ENCODE measurements around the gene WASF2.
"Not testable (repeated sequence)": the region's sequence is repeated elsewhere in the genome, so short reads cannot be mapped to it uniquely, and the experiment has no call there.

WASF2 gene

DNA sequence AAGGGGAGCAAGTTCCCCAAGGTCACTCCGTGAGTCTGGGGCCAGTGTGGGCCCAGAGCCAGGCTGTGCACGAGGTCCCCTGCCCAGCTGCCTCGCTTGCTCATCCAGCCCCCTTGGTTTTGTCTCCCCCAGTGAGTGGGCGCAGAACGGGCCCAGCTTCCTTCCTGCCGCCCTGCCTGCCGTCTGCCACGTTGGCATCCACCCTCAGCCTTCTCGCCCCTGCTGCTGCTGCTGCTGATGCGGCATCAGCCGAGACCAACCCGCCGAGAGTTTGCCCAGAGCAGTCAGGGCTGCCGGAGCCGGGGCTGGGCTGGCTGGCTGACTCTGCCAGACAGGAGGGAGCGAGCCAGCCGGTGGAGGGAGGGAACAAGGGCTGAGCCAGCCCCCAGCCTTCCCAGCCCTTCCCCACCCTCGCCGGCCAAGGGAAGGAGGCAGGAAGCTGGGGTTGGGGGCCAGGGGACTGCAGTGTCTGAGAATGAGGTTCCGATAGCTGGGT is 31.4 kb upstream of the WASF2 start:
- peak; percentile 47 for DNase-seq

GRCh38 chr1:27520651-27521050 is 30.7 kb upstream of the WASF2 start:
- DNase-seq: no peak

GRCh38 chr1:27519331-27520258 is 29.6 kb upstream of the WASF2 start:
- no peak for DNase-seq

- DNase-seq: no peak
Measured at GRCh38 chr1:27518808-27519207, 28.8 kb upstream of the WASF2 start.

DNA sequence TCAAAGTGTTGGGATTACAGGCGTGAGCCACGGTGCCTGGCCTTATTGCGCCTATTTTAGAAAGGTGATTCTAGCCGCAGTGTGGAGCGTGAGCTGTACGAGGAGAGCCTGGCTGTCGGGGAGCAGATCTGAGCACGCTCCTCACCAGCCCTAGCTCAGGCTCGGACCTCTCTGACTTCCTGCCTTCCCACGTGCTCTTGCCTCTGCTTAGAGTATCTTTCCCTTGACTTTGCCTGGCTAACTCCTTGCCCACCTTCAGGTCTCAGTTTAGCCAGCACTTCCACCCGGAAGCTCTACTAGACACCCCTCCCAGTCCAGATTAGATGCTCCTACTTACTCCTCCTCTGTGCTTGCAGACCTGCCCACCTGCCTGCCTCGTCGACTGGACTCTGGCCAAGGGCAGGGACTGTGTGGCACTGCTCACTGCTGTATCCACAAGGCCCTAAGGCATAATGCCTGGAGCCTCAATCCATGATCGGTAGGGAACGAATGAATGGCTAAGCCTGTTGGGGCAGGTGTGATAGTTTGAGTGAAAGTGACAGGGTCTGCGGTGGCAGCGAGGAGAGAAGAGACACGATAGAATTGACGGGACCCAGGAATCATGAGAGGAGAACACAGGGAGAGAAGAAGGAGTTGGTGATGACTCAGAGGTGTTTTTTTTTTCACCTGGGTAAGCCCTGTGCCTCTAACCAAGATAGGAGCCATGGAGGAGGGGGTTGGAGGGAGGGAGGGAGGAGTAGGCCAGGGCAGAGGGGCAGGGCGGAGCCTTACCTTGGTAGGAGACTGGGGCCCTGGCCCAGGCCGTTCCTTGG is 28.1 kb upstream of the WASF2 start:
- DNase-seq: no peak

GRCh38 chr1:27517301-27517700 is 27.3 kb upstream of the WASF2 start:
- no peak for DNase-seq

DNA sequence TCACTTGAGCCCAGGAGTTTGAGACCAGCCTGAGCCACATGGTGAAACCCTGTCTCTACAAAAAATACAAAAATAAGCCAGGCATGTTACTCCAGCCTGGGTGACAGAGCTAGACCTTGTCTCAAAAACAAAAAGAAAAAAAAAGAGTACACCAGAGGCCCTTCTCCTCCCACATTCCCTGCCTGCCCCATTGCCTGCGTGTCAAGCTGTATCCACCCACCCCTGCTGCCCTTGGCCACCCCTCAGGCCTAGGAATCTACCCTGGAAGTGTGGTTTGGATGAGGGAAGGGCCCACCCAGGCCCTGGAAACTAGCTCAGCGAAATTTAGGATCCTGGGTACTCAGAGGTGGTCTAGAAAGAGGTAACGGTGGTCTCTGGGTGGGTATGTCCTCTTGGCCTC is 25.7 kb upstream of the WASF2 start:
- DNase-seq: no peak

- DNase-seq: no peak
Measured at GRCh38 chr1:27513958-27514357, 24.0 kb upstream of the WASF2 start.

- DNase-seq: no peak
Measured at GRCh38 chr1:27513528-27513927, 23.6 kb upstream of the WASF2 start.

- no peak for DNase-seq
Measured at GRCh38 chr1:27509127-27510080, 19.4 kb upstream of the WASF2 start.

- no peak for DNase-seq
Measured at GRCh38 chr1:27507960-27508665, 18.1 kb upstream of the WASF2 start.

- DNase-seq: no peak
Measured at GRCh38 chr1:27506703-27507102, 16.7 kb upstream of the WASF2 start.

DNA sequence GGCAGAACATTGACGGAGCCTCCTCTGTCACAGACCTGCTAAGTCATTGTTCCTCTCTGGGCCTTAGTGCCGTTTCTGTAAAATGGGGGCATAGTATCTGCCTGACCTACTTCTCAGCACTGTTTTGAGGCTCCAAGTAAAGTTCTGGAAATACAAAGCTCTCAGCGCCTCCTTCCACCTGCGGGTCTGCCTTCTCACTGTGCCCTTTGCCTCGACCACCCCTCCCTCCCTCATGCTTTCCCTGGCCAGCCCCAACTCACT is 15.4 kb upstream of the WASF2 start:
- DNase-seq: no peak

DNA sequence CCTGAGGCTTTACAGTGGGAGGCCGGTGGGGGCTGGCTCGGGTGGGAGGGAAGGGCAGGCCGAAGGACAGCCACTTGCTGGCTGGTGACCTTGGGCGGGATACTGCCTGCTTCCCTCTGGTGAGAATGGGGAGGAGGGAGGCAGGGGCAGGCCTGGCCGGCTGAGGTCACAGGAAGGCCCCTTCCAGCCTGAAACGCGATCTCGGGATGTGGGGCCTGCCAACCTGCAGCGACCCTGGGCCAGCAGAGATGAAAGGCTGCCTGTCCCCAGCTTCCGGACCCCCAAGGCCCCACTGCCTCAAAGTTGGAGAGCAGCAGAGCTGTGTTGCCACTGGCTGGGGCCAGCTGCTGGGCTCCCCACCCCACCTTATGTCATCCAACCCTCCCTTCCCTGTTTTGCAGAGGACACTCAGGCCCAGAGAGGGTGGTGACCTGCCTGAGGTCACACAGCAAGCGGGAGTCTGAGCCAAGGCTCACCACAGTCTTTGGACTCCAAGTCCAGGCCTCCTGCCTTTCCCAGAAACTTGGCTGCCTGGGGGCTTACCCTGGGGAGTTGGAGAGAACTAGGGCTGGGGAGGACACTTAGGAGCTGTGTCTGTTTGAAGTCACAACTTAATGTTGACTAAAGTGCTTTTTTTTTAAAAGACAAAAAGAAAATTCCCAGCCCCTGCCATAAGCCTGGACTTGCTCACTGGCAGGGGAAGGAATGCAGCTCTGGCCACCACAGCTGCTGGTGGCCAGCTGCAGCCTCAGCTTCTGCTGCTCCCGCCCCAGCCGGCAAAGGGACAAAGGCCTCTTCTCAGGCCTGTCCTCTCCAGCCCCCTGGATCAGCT is 14.8 kb upstream of the WASF2 start:
- DNase-seq: no peak

GRCh38 chr1:27503844-27504587 is 14.0 kb upstream of the WASF2 start:
- DNase-seq: no peak

- DNase-seq: no peak
Measured at GRCh38 chr1:27503033-27503432, 13.1 kb upstream of the WASF2 start.

DNA sequence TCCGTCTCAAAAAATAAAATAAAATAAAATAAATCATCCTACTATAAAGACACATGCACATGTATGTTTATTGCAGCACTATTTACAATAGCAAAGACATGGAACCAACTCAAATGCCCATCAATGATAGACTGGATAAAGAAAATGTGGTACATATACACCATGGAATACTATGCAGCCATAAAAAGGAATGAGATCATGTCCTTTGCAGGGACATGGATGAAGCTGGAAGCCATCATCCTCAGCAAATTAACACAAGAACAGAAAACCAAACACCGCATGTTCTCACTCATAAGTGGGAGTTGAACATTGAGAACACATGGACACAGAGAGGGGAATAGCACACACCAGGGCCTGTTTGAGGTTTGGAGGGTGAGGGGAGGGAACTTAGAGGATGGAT is 11.2 kb upstream of the WASF2 start:
- not testable (repeated sequence) for DNase-seq

DNA sequence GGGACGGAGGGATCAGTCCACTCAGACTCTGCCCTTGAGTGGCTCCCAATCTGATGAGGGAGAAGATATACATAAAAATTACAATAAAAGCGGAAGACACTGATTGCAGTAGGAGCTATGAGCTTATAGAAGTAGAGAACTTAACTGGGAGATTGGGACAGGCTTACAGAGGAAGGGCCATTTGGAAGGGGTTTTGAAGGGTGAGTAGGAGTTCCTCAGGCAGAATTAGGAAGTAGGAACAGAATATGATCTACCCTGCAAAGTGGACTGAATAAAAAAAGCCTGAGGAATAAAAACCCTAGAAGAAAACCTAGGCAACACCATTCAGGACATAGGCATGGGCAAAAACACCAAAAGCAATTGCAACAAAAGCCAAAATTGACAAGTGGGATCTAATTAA is 9.2 kb upstream of the WASF2 start:
- no peak for DNase-seq

- no peak for DNase-seq
Measured at GRCh38 chr1:27496604-27497155, 6.7 kb upstream of the WASF2 start.

DNA sequence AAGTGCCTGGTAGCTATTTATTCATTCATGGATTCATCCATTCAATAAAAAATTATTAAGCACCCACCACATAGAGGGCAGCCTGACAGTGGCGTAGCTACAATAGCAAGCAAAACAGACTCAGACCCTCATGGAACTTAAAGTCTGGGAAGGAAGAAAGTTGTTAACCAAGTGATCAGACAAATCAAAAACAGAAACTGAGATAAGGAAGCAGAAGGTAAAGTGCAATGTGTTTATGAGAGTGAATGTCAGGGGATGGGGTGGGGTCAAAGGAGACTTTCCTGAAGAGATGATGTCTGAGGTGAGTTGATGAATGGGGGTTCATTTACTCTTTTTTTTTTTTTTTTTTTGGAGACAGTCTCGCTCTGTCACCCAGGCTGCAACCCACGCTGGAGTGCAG is 2.8 kb upstream of the WASF2 start:
- DNase-seq: no peak
